Limb (tissue), 2 donors: ENCODE results near the gene TMEM239.
"Not testable (repeated sequence)": the region's sequence is repeated elsewhere in the genome, so short reads cannot be mapped to it uniquely, and the experiment has no call there.

Source experiments
- DNase-seq, 2 donors: peaks; one replicate each; pipeline ENCODE4 v3.0.0-alpha.2; 2016; ENCODE audit errors: extremely low spot score in 2 of 2

TMEM239 gene

GRCh38 chr20:2816030-2816582 lies at the start of gene TMEM239:
Gene TMEM239, plus strand, starts transcription at chr20:2816364. Its CDS starts 191 bp downstream, at chr20:2816555.
- no peak for DNase-seq

- peak in 1 of 2 donors; percentile 67 for DNase-seq
These were observed 48.2 kb upstream of the TMEM239 start for GRCh38 chr20:2767768-2768631.

DNA sequence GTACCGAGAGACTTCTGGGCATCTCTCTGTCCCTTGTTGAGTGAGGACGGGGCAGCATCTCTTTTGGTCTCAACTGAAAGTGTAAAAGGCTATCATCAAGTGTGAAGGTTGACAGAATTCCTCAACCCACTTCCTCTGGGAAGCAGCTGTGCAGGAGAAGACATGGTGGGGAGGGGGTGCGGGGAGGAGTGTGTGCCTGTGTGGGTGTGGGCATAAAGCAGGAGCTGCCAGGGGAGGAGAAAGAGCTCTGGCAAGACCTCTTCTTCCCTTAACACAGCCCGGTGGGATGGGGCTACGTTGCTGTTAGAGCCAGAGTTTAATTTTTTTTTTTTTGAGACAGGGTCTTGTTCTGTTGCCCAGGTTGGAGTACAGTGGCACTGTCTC lies 47.5 kb upstream of the TMEM239 start:
- no peak for DNase-seq

DNA sequence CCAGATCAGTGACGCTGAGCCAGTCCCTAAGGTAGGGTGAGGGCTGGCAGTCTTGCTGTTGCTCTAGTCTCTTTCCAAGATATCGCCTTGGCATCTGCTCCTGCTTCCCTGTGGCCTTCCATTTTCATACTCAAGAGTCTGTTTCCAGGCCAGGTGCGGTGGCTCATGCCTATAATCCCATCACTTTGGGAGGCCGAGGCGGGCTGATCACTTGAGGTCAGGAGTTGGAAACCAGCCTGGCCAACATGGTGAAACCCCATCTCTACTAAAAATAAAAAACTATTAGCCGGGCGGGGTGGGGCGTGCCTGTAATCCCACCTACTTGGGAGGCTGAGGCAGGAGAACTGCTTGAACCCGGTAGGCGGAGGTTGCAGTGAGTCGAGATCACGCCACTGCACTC lies 46.1 kb upstream of the TMEM239 start:
- not testable (repeated sequence) for DNase-seq

DNA sequence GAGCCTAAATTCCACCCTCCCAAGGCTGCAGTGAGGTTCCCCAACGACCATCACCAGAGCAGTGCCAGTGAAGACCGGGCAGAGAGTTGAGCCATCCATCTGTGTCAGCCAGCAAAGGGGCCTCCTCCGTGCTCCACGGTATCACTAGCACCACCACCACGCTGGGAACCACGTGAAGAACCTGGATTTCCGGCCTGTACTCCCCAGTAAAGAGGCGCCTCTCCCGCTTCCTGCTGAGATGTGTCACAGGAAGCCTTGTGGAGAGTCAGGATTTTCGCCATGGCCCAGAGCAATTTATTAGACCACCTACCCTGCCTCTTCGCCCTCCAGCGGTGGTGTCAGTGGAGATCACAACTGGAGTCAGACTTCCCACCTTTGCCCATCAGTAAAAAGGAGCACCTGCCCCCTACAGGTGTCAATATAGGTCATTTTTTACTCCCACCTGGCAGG lies 44.5 kb upstream of the TMEM239 start:
- no peak for DNase-seq

GRCh38 chr20:2773812-2774211 lies 42.4 kb upstream of the TMEM239 start:
- DNase-seq: no peak

DNA sequence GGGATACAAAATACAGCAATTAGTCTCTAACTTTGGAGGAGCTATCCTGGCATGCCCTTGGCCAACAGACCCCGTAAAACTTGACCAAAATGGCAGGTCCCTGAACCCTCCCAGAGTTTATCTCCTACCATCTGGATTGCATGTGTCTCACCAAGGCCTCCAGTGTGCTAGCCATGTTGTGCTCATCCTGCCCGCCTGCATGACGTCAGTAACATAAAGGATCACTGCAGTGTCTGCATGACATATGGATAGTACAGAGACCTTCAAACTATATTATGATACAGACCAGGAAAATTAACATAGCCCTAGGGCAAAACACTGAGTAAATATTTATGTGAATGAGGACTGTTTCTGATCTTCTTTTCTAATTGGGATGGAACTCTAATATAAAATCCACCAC lies 41.0 kb upstream of the TMEM239 start:
- no peak for DNase-seq

DNA sequence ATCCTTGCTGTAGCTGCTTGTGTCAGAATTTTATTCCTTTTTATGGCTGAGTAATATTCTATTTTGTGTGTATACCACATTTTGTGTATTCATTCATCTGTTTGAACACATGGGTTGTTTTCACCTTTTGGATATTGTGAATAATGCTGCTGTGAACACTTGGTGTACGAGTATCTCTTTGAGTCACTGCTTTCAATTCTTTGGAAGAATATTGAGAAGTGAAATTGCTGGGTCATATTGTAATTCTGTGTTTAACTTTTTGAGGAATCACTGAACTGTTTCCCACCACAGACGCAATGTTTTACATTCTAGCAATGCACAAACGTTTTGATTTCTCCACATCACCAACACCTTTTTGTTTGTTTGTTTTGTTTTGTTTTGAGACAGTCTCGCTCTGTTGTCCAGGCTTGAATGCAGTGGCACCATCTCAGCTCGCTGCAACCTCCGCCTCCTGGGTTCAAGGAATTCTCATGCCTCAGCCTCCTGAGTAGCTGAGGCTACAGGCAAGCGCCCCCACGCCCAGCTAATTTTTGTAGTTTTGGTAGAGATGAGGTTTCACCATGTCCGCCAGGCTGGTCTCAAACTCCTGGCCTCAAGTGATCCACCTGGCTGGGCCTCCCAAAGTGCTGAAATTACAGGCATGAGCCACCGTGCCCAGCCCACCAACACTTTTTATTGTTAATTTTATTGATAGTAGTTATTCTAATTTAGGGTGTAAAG lies 37.4 kb upstream of the TMEM239 start:
- DNase-seq: no peak

- no peak for DNase-seq
These were observed 35.2 kb upstream of the TMEM239 start for GRCh38 chr20:2780948-2781347.

DNA sequence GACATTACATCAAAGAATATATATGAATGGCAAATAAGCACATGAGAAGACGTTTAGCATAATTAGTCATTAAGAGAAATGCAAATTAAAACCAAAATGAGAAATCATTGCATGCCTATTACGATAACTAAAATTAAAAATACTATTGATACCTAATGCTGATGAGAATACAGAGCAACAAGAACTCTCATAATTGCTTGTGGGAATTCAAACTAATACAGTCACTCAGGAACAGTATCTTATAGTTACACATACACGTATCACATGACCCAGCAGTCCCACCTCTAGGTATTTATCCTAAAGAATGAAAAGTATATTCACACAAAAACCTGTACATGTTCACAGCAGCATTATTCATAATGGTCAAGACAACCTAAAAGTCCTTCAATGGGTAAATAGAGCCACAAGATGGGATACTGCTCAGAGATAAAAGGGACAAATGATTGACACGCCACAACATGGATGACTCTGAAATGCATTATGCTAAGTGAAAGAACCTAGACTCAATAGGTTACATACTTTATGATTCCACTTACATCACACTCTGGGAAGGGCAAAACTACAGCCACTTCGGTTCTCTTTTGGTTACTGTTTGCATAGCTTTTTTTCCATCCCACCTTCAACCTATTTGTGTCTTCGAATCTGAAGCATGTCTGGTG lies 32.1 kb upstream of the TMEM239 start:
- no peak for DNase-seq

DNA sequence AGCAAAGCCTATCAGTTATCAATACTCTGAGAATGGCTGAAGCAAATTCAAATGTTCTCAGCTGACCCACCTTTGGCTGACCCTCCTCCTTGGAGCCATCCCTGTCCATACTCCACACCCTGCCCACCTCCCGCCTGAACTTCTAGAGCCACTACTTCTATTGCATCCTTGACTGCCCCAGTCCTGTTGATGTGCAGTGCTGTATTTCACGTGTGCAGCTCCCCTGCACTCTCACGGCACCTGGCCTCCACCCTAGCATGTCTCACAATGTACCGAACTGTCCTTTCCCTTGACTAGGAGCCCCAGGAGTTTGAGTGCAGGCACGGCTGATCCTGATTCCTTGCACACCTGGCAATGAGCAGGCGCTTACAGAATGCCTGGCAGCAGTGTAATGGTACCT lies 22.7 kb upstream of the TMEM239 start:
- no peak for DNase-seq

DNA sequence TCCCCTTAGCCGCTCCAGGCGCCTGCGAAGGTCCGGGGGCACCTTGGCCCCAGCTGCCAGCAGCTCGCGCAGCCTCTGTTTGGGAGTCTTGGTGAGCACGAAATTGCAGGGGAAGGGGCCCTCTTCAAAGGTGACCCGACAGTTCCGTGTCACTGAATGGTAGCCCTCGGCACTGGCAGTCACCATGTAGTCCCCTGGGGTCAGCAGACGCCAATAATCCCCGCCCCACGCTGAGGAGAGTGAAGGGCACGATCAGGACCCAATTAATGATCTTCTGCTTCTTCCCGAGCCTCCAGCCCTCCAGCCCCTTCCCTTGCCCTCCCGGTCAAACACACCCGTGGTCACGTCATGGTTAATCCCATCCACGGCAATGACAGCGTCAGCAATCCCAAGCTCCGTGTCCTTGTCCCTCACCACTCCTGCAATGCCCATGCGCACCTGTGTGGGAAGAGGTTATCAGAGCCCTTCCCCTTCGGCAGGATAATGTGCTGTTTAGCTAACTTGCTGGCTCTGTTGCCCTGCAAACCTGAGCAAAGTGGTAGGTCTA lies 21.9 kb upstream of the TMEM239 start:
- DNase-seq: no peak

- no peak for DNase-seq
These were observed 21.2 kb upstream of the TMEM239 start for GRCh38 chr20:2794866-2795447.

- no peak for DNase-seq
These were observed 20.7 kb upstream of the TMEM239 start for GRCh38 chr20:2795451-2795850.

GRCh38 chr20:2796011-2796660 lies 20.0 kb upstream of the TMEM239 start:
- no peak for DNase-seq

- no peak for DNase-seq
These were observed 18.8 kb upstream of the TMEM239 start for GRCh38 chr20:2797136-2797983.

- DNase-seq: no peak
These were observed 17.9 kb upstream of the TMEM239 start for GRCh38 chr20:2798095-2798805.

DNA sequence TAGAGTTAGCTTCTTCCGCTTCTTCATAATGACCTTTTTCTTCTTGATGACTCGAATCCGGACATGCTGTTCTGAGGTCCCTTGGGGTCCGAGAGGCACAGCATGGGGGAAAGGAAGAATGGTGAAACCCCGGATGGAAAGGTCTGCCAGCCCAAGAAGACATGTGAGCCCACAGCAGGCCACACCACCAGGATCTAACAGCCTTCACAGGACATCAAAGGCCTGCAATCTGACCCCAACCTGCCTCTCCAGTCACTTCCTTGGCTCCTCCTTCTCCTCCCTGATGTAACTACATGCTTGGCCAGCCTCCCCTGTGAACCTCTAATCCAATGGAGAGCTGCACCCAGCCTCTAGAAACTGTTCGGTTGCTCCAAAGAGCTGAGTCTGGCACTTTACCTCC lies 17.4 kb upstream of the TMEM239 start:
- DNase-seq: no peak

DNA sequence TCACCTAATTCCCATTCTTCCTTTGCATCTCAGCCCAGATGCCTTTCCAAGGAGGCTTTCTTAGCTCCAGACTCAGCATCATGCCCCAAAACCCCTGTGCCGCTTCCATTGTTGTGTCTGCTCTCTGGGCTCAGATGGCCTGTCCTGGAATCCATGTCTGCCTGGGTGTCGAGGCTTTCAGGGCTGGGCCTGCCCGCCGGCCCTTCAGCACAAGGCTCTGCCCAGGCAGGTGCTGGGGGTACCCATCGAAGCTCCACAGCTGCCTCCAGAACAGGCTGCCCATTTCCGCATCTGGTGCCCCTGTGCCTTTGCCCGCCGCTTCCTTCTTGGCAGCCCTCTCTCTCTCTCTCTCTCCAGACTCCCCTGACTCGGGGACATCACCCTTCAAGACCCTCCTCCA lies 16.9 kb upstream of the TMEM239 start:
- DNase-seq: no peak
